Lung (tissue), 12 donors: ENCODE data around the gene FDXACB1. TPM values are rescaled to one million over a fixed set of nuclear protein-coding genes. Genes with fewer than 3 reads are reported as not detected.

ENCODE experiments used
- ATAC-seq: fragments of 200-7000 bp; cut with Tn5 transposase; one replicate; pipeline ENCODE4 v1.9.1; 2020; ENCODE audit warnings: moderate number of reproducible peaks; ENCODE audit not compliant: insufficient read depth, low FRiP score
- DNase-seq, 3 donors: peaks; one replicate each; pipeline ENCODE4 v3.0.0-alpha.2; 2013 to 2017
- H3K27ac ChIP-seq, 2 donors: one replicate each; pipeline ENCODE4 v1.5.1; 2013; ENCODE audit warnings: mild to moderate bottlenecking in 2 of 2, moderate library complexity in 2 of 2, control low read depth in 1 of 2, inconsistent platforms in 1 of 2, low read depth in 1 of 2, low read length in 1 of 2
- H3K27me3 ChIP-seq, 3 donors: one replicate each; pipeline ENCODE4 v1.5.1; 2013; ENCODE audit warnings: low read length in 2 of 3; ENCODE audit not compliant: control insufficient read depth in 3 of 3, insufficient read depth in 3 of 3
- H3K36me3 ChIP-seq, 4 donors: one replicate each; pipeline ENCODE4 v1.5.1; 2013; ENCODE audit warnings: low read length in 4 of 4, mild to moderate bottlenecking in 1 of 4, moderate library complexity in 1 of 4; ENCODE audit not compliant: control insufficient read depth in 4 of 4, insufficient read depth in 4 of 4
- H3K4me1 ChIP-seq, 5 donors: one replicate each; pipeline ENCODE4 v1.5.1; 2013; ENCODE audit warnings: low read length in 5 of 5, mild to moderate bottlenecking in 2 of 5, moderate library complexity in 1 of 5; ENCODE audit not compliant: control insufficient read depth in 5 of 5, insufficient read depth in 5 of 5
- H3K4me3 ChIP-seq: one replicate; pipeline ENCODE4 v1.5.1; 2013; ENCODE audit warnings: mild to moderate bottlenecking, control low read depth, moderate library complexity
- H3K9ac ChIP-seq, 2 donors: one replicate each; pipeline ENCODE4 v1.5.1; 2013; ENCODE audit warnings: low read length in 2 of 2, control low read depth in 1 of 2; ENCODE audit not compliant: insufficient read depth in 1 of 2
- H3K9me3 ChIP-seq, 4 donors: one replicate each; pipeline ENCODE4 v1.5.1; 2013; ENCODE audit warnings: low read length in 3 of 4, mild to moderate bottlenecking in 1 of 4, moderate library complexity in 1 of 4; ENCODE audit not compliant: control insufficient read depth in 4 of 4, insufficient read depth in 3 of 4
- CTCF ChIP-seq: IDR thresholded peaks from 2 replicates; pipeline ENCODE4 v1.5.1; 2012; ENCODE audit warnings: mild to moderate bottlenecking; ENCODE audit errors: control extremely low read depth, extremely low read depth
- WGBS, 2 donors: extraction: QIAGEN DNeasy Blood & Tissue Kit; methylation state at CpG; one replicate each; pipeline ENCODE4 v1.1.7; 2013; 5-methylcytosine and 5-hydroxymethylcytosine counted together
- polyA plus RNA-seq, 2 donors: library from polyadenylated mRNA; stranded (reverse); fragments of 200-250 nt; gene quantifications; one replicate each; pipeline ENCODE4 v1.2.1, GENCODE V29; 2013
- total RNA-seq, 2 donors: library from RNA; depleted of rRNA in 1 of 2; stranded (reverse); fragments of >200 nt in 1 of 2; gene quantifications; one replicate each; pipeline ENCODE4 v1.2.1, GENCODE V29; 2014 to 2021
- donor health status: control.
- donor health status: control.
- donor health status: Bipolar disorder and iron deficiency.
- donor health status: healthy.
- donor health status: DM: yes; HTN: yes; CAD: no.

The FDXACB1 gene
- total and polyA plus RNA-seq, 4 donors, result 2.2 to 2.7 (median 2.4) TPM

GRCh38 chr11:111840143-111840542, 38.8 kb downstream of the FDXACB1 start:
- H3K27me3 ChIP-seq, result no peaks in the 10 kb centered on the region
- no peak overlapping the region for H3K4me3 ChIP-seq
- no peak for DNase-seq
- H3K9me3 ChIP-seq, result no peaks in the 10 kb centered on the region
- no peak overlapping the region for H3K27ac ChIP-seq
- ATAC-seq, result no peak
- H3K36me3 ChIP-seq, result peaks cover 7 to 37% (median 19%) of the 10 kb centered on the region in 4 donors
- TF ChIP-seq CTCF, result no peak
- peaks cover 0 to 3% (median 0%) of the 10 kb centered on the region in 5 donors for H3K4me1 ChIP-seq
- no peak overlapping the region for H3K9ac ChIP-seq
- 70 to 88% methylated on average over 1 of the region's 1 CpG for WGBS, 2 donors

- WGBS, 2 donors, result 92 to 94% methylated on average over 5 of the region's 5 CpGs
- no peak overlapping the region for H3K9ac ChIP-seq
- H3K4me3 ChIP-seq, result no peak overlapping the region
- no peak for DNase-seq
- H3K27me3 ChIP-seq, result no peaks in the 10 kb centered on the region
- peaks cover 0 to 3% (median 0%) of the 10 kb centered on the region in 5 donors for H3K4me1 ChIP-seq
- no peak for TF ChIP-seq CTCF
- no peaks in the 10 kb centered on the region for H3K9me3 ChIP-seq
- no peak for ATAC-seq
- no peak overlapping the region for H3K27ac ChIP-seq
- H3K36me3 ChIP-seq, result peaks cover 6 to 33% (median 20%) of the 10 kb centered on the region in 4 donors
These were observed 40.9 kb downstream of the FDXACB1 start for GRCh38 chr11:111838054-111838453.

GRCh38 chr11:111837366-111837891, 41.5 kb downstream of the FDXACB1 start:
- Histone ChIP-seq H3K9me3 (no peaks in the 10 kb centered on the region), H3K27me3 (no peaks in the 10 kb centered on the region), H3K9ac (no peak overlapping the region), H3K4me1 (peaks cover 0 to 3% (median 0%) of the 10 kb centered on the region in 5 donors), H3K4me3 (no peak overlapping the region), H3K36me3 (peaks cover 8 to 33% (median 20%) of the 10 kb centered on the region in 4 donors), H3K27ac (no peak overlapping the region)
- 92 to 96% methylated on average over 5 of the region's 5 CpGs for whole genome bisulfite sequencing, 2 donors
- DNase-seq (no peak), ATAC-seq (no peak)
- TF ChIP-seq CTCF, result no peak

GRCh38 chr11:111836721-111837120, 42.2 kb downstream of the FDXACB1 start:
- peak overlapping the region in 1 of 2 donors; percentile 16 for H3K27ac ChIP-seq
- 56 to 94% methylated on average over 1 of the region's 1 CpG for WGBS, 2 donors
- H3K36me3 ChIP-seq, result peaks cover 8 to 33% (median 20%) of the 10 kb centered on the region in 4 donors
- no peak overlapping the region for H3K9ac ChIP-seq
- H3K4me1 ChIP-seq, result peaks cover 0 to 3% (median 0%) of the 10 kb centered on the region in 5 donors
- ATAC-seq (no peak), DNase-seq (peak in 2 of 3 donors; percentile 13 to 54)
- no peak for TF ChIP-seq CTCF
- H3K4me3 ChIP-seq, result no peak overlapping the region
- no peaks in the 10 kb centered on the region for H3K27me3 ChIP-seq
- no peaks in the 10 kb centered on the region for H3K9me3 ChIP-seq
